Keratinocyte (primary cell): ENCODE data around the gene GRN. TPM values are rescaled to one million over a fixed set of nuclear protein-coding genes. Genes with fewer than 3 reads are reported as not detected.
"Not testable (repeated sequence)": the region's sequence is repeated elsewhere in the genome, so short reads cannot be mapped to it uniquely, and the experiment has no call there.

ENCODE experiments used
- DNase-seq: peaks from one replicate; pipeline ENCODE4 v3.0.0-alpha.2; 2011; ENCODE audit warnings: low read depth, missing footprints, low spot score
- FAIRE-seq: peaks from 2 replicates; lab custom pipeline; 2011; peaks lifted over from hg19 to GRCh38; lab: Jason Lieb, UNC
- H2AFZ ChIP-seq: 2 replicates; pipeline ENCODE4 v1.6.0; 2012; ENCODE audit warnings: low read length, control low read depth, inconsistent platforms; ENCODE audit not compliant: control insufficient read depth
- H3K27ac ChIP-seq: 2 replicates; pipeline ENCODE4 v1.5.1; 2011; ENCODE audit warnings: low read length; ENCODE audit not compliant: control insufficient read depth, insufficient read depth
- H3K27me3 ChIP-seq: 3 replicates; pipeline ENCODE4 v1.6.0; 2011; ENCODE audit warnings: low read length; ENCODE audit not compliant: control insufficient read depth, insufficient read depth; ENCODE audit errors: extremely low read depth
- H3K36me3 ChIP-seq, 2 experiments: 2 replicates in 1 of 2; 3 replicates in 1 of 2; pipeline ENCODE4 v1.5.1; 2011; ENCODE audit warnings: low read length in 2 of 2, mild to moderate bottlenecking in 1 of 2; ENCODE audit not compliant: control insufficient read depth in 2 of 2, insufficient read depth in 2 of 2; ENCODE audit errors: extremely low read depth in 1 of 2
- H3K4me1 ChIP-seq: 3 replicates; pipeline ENCODE4 v1.5.1; 2011; ENCODE audit warnings: low read length; ENCODE audit not compliant: control insufficient read depth, insufficient read depth; ENCODE audit errors: extremely low read depth
- H3K4me2 ChIP-seq: 3 replicates; pipeline ENCODE4 v1.6.0; 2011; ENCODE audit warnings: low read depth, low read length; ENCODE audit not compliant: control insufficient read depth, insufficient read depth; ENCODE audit errors: extremely low read depth
- H3K4me3 ChIP-seq, 3 experiments: fragments of 200-600 bp in 1 of 3; sonication (generic) in 1 of 3; 2 replicates in 2 of 3; 3 replicates in 1 of 3; pipeline ENCODE4 v1.5.1; 2011 to 2016; ENCODE audit warnings: low read length in 3 of 3, mild to moderate bottlenecking in 3 of 3, control low read depth in 2 of 3, inconsistent platforms in 1 of 3, low read depth in 1 of 3, mixed read lengths in 1 of 3, mixed run types in 1 of 3, moderate library complexity in 1 of 3; ENCODE audit not compliant: control insufficient read depth in 2 of 3, insufficient read depth in 2 of 3; ENCODE audit errors: extremely low read depth in 1 of 3
- H3K79me2 ChIP-seq: 2 replicates; pipeline ENCODE4 v1.6.0; 2012; ENCODE audit warnings: low read length; ENCODE audit not compliant: control insufficient read depth, insufficient read depth
- H3K9ac ChIP-seq: 3 replicates; pipeline ENCODE4 v1.6.0; 2011; ENCODE audit warnings: low read length; ENCODE audit not compliant: control insufficient read depth, insufficient read depth; ENCODE audit errors: extremely low read depth
- H3K9me1 ChIP-seq: 3 replicates; pipeline ENCODE4 v1.6.0; 2011; ENCODE audit warnings: low read length; ENCODE audit not compliant: control insufficient read depth, insufficient read depth; ENCODE audit errors: extremely low read depth
- H3K9me3 ChIP-seq: 2 replicates; pipeline ENCODE4 v1.5.1; 2012; ENCODE audit warnings: low read depth, low read length; ENCODE audit not compliant: control insufficient read depth
- H4K20me1 ChIP-seq: 3 replicates; pipeline ENCODE4 v1.6.0; 2011; ENCODE audit warnings: low read length; ENCODE audit not compliant: control insufficient read depth, insufficient read depth; ENCODE audit errors: extremely low read depth
- EZH2 ChIP-seq: IDR thresholded peaks from one replicate; pipeline ENCODE4 v1.6.1; 2012; ENCODE audit warnings: inconsistent platforms, mild to moderate bottlenecking, low read length, moderate library complexity
- dilution Hi-C: fragments of 300-500 bp; cut with MboI; formaldehyde crosslinking; loops from one replicate; pipeline ENCODE4 v1.7.0; 2020; ENCODE audit warnings: low sequenced_read_pairs; ENCODE audit not compliant: extremely low pct_ligation_motif_present
- polyA plus RNA-seq, 5 experiments: library from polyadenylated mRNA; depleted of rRNA in 3 of 5; stranded (reverse) in 3 of 5; stranded (forward) in 1 of 5; unstranded in 1 of 5; fragments of >200 nt; gene quantifications; 1 replicate in 1 of 5; 2 replicates in 3 of 5; 3 replicates in 1 of 5; pipeline versions ENCODE4 v1.2.1 to v1.2.3, GENCODE V29; 2011 to 2012; ENCODE audit warnings: missing spikeins in 2 of 5, low read depth in 1 of 5, low replicate concordance in 1 of 5
- TF ChIP-seq, protein P1 (sequence below), 3 experiments: IDR thresholded peaks in 1 of 3; conservative IDR thresholded peaks in 1 of 3; optimal IDR thresholded peaks in 1 of 3; 2 replicates in 2 of 3; 3 replicates in 1 of 3; pipeline versions ENCODE3 to v1.5.1; 2011; ENCODE audit warnings: low read length in 3 of 3, mild to moderate bottlenecking in 3 of 3, moderate library complexity in 2 of 3, control low read depth in 1 of 3, inconsistent platforms in 1 of 3; ENCODE audit not compliant: insufficient read depth in 2 of 3; ENCODE audit errors: extremely low read depth in 1 of 3

Gene GRN
- polyA plus RNA-seq, 1 donor (not counting 4 experiments of a cell fraction or from before 2014, with no cell fraction given), result 179 TPM

- peaks cover 36% of the 10 kb centered on the region for H3K4me1 ChIP-seq
- no peaks in the 10 kb centered on the region for H3K9me1 ChIP-seq
- peak overlapping the region; percentile 38 for H2AFZ ChIP-seq
- peak overlapping the region; percentile 91 for H3K27ac ChIP-seq
- H4K20me1 ChIP-seq, result no peaks in the 10 kb centered on the region
- DNase-seq, result peak; percentile 61
- FAIRE-seq, result peak; percentile 44
- peak overlapping the region; percentile 80 to 93 (median 81) for H3K4me3 ChIP-seq
- dilution Hi-C loops, result no loop called here
- H3K4me2 ChIP-seq, result peak overlapping the region; percentile 78
- peak overlapping the region; percentile 89 for H3K9ac ChIP-seq
- H3K9me3 ChIP-seq, result no peaks in the 10 kb centered on the region
- H3K27me3 ChIP-seq, result no peaks in the 10 kb centered on the region
- H3K36me3 ChIP-seq, result peaks cover 12 to 14% of the 10 kb centered on the region in 2 experiments
- TF ChIP-seq, protein P1, sequence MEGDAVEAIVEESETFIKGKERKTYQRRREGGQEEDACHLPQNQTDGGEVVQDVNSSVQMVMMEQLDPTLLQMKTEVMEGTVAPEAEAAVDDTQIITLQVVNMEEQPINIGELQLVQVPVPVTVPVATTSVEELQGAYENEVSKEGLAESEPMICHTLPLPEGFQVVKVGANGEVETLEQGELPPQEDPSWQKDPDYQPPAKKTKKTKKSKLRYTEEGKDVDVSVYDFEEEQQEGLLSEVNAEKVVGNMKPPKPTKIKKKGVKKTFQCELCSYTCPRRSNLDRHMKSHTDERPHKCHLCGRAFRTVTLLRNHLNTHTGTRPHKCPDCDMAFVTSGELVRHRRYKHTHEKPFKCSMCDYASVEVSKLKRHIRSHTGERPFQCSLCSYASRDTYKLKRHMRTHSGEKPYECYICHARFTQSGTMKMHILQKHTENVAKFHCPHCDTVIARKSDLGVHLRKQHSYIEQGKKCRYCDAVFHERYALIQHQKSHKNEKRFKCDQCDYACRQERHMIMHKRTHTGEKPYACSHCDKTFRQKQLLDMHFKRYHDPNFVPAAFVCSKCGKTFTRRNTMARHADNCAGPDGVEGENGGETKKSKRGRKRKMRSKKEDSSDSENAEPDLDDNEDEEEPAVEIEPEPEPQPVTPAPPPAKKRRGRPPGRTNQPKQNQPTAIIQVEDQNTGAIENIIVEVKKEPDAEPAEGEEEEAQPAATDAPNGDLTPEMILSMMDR (optimal IDR thresholded peaks at IDR 0.05 in 1 of 3, IDR thresholded peaks at IDR 0.05 in 1 of 3, conservative IDR thresholded peaks at IDR 0.05 in 1 of 3; ENCODE audit: extremely low read depth in 1 of 3, insufficient read depth in 2 of 3, low read length in 3 of 3), result peak; percentile 43 to 63 (median 55)
- no peak for TF ChIP-seq EZH2
- H3K79me2 ChIP-seq, result peaks cover 15% of the 10 kb centered on the region
Measured at GRCh38 chr17:44345454-44346026, 438 bp downstream of the GRN start.

- Histone ChIP-seq H3K9me1 (no peaks in the 10 kb centered on the region), H3K27ac (peak overlapping the region; percentile 91), H3K36me3 (peaks cover 17 to 19% of the 10 kb centered on the region in 2 experiments), H3K27me3 (no peaks in the 10 kb centered on the region), H3K4me1 (peaks cover 36% of the 10 kb centered on the region), H2AFZ (no peak overlapping the region), H4K20me1 (no peaks in the 10 kb centered on the region), H3K9ac (peak overlapping the region; percentile 89), H3K4me3 (peak overlapping the region; percentile 80 to 93 (median 81)), H3K9me3 (no peaks in the 10 kb centered on the region), H3K4me2 (peak overlapping the region; percentile 78), H3K79me2 (peaks cover 15% of the 10 kb centered on the region)
- DNase-seq (no peak), FAIRE-seq (no peak)
- TF ChIP-seq, protein P1 (optimal IDR thresholded peaks at IDR 0.05 in 1 of 3, IDR thresholded peaks at IDR 0.05 in 1 of 3, conservative IDR thresholded peaks at IDR 0.05 in 1 of 3; ENCODE audit: extremely low read depth in 1 of 3, insufficient read depth in 2 of 3, low read length in 3 of 3), result no peak
- TF ChIP-seq EZH2, result no peak
- dilution Hi-C loops, result no loop called here
Measured at GRCh38 chr17:44346064-44346844, 1.2 kb downstream of the GRN start.

DNA sequence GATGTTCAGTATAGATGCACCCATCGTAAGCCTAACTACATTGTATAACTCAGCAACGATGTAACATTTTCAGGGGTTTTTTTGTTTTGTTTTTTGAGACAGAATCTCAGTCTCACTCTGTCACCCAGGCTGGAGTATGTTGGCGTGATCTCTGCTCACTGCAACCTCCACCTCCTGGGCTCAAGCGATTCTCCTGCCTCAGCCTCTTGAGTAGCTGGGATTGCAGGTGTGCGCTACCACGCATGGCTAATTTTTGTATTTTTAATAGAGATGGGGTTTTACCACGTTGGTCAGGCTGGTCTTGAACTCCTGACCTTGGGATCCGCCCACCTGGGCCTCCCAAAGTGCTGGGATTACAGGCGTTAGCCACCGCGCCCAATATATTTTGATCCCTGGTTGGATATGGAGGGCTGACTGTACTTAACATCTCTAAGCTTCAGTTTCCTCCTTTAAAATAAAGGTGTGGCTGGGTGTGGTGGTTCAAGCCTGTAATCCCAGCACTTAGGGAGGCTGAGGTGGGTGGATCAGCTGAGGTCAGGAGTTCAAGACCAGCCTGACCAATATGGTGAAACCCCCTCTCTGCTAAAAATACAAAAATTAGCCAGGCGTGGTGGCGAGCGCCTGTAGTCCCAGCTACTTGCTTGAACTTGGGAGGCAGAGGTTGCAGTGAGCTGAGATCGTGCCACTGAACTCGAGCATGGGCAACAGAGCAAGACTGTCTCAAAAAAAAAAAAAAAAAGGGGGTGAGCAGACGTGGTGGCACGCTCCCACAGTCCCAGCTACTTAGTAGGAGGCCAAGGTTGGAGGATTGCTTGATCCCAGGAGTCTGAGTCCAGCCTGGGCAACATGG, 2.3 kb downstream of the GRN start:
- Histone ChIP-seq H3K79me2 (peaks cover 15% of the 10 kb centered on the region), H3K36me3 (peaks cover 19 to 27% of the 10 kb centered on the region in 2 experiments), H3K9ac (peak overlapping the region; percentile 28), H3K4me1 (peaks cover 36% of the 10 kb centered on the region), H3K27ac (peak overlapping the region; percentile 40)
- H4K20me1 ChIP-seq, H3K9me1 ChIP-seq, dilution Hi-C loops, H3K4me2 ChIP-seq, FAIRE-seq, H2AFZ ChIP-seq, H3K9me3 ChIP-seq, H3K27me3 ChIP-seq, DNase-seq, H3K4me3 ChIP-seq: not testable (repeated sequence)
